GM12878 (cell line): ENCODE results near the gene SPINK13. TPM values are rescaled to one million over a fixed set of nuclear protein-coding genes. Genes with fewer than 3 reads are reported as not detected.

ENCODE experiments used
- ATAC-seq: fragments of 200-7000 bp; cut with Tn5 transposase; 3 replicates; pipeline ENCODE4 v1.9.1; 2020; ENCODE audit warnings: mild to moderate bottlenecking, moderate library complexity
- BruUV-seq: library from RNA; stranded (reverse); fragments of 400-500 nt; replicated peaks from 2 replicates; lab custom pipeline; 2021; lab: Mats Ljungman, UMichigan
- CTCF ChIA-PET: fragments of 300-600 bp; sonication (Branson Sonifier 250); formaldehyde crosslinking; extraction: SDS; loops from one replicate; lab custom pipeline; 2021; ENCODE audit warnings: inconsistent platforms; lab: Yijun Ruan, JAX
- POLR2A ChIA-PET: fragments of 350-600 bp; formaldehyde crosslinking; extraction: SDS; loops from one replicate; lab custom pipeline; 2021; ENCODE audit warnings: inconsistent platforms; lab: Charles Lee
- RAD21 ChIA-PET: fragments of 300-600 bp; sonication (Branson Sonifier 250); formaldehyde crosslinking; loops from one replicate; lab custom pipeline; 2023; ENCODE audit warnings: antibody characterized with exemption; ENCODE audit not compliant: unreplicated experiment; lab: Charles Lee
- SMC1A ChIA-PET: fragments of 300-600 bp; sonication (Branson Sonifier 250); formaldehyde crosslinking; loops from one replicate; lab custom pipeline; 2023; ENCODE audit not compliant: unreplicated experiment, uncharacterized antibody; lab: Charles Lee
- DNase-seq: peaks from one replicate; pipeline ENCODE4 v3.0.0-alpha.2; 2011; ENCODE audit warnings: low read depth, low spot score
- FAIRE-seq: peaks from 3 replicates; lab custom pipeline; 2011; peaks lifted over from hg19 to GRCh38; lab: Jason Lieb, UNC
- H2AFZ ChIP-seq: 2 replicates; pipeline ENCODE4 v1.6.0; 2011; ENCODE audit warnings: low read depth, low read length, control low read depth; ENCODE audit not compliant: control insufficient read depth
- H3K27ac ChIP-seq: 2 replicates; pipeline ENCODE4 v1.5.1; 2011; ENCODE audit warnings: control low read depth; ENCODE audit not compliant: control insufficient read depth, insufficient read depth
- H3K27me3 ChIP-seq, 2 experiments: replicated peaks in 1 of 2; 2 replicates each; pipeline versions ENCODE4 v1.6.0 to v1.6.1; 2011; ENCODE audit warnings: low read length in 1 of 2; ENCODE audit not compliant: control insufficient read depth in 2 of 2, insufficient read depth in 2 of 2
- H3K36me3 ChIP-seq, 2 experiments: 2 replicates each; pipeline ENCODE4 v1.5.1; 2011; ENCODE audit warnings: low read length in 1 of 2; ENCODE audit not compliant: control insufficient read depth in 2 of 2, insufficient read depth in 2 of 2
- H3K4me1 ChIP-seq: 2 replicates; pipeline ENCODE4 v1.6.1; 2011; ENCODE audit warnings: mild to moderate bottlenecking, low read length, moderate library complexity, mixed read lengths; ENCODE audit not compliant: control insufficient read depth, insufficient read depth
- H3K4me2 ChIP-seq: 2 replicates; pipeline ENCODE4 v1.6.0; 2011; ENCODE audit warnings: control low read depth; ENCODE audit not compliant: control insufficient read depth, insufficient read depth
- H3K4me3 ChIP-seq: fragments of 200-600 bp; sonication (generic); 2 replicates; pipeline ENCODE4 v1.5.1; 2016
- H3K79me2 ChIP-seq: 2 replicates; pipeline ENCODE4 v1.6.0; 2011; ENCODE audit warnings: low read length; ENCODE audit not compliant: control insufficient read depth, insufficient read depth
- H3K9ac ChIP-seq: 2 replicates; pipeline ENCODE4 v1.8.0; 2011; ENCODE audit warnings: low read length, control low read depth, mixed read lengths; ENCODE audit not compliant: control insufficient read depth, insufficient read depth
- H3K9me3 ChIP-seq: replicated peaks from 3 replicates; pipeline ENCODE4 v1.5.1; 2011; ENCODE audit warnings: mild to moderate bottlenecking, low read length; ENCODE audit not compliant: control insufficient read depth, insufficient read depth
- H4K20me1 ChIP-seq: 2 replicates; pipeline ENCODE4 v1.6.0; 2011; ENCODE audit not compliant: control insufficient read depth, insufficient read depth
- ATF2 ChIP-seq: IDR thresholded peaks from 2 replicates; pipeline ENCODE4 v1.6.1; 2012; ENCODE audit warnings: low read length, inconsistent platforms
- FOXK2 ChIP-seq: fragments of 450-650 bp; IDR thresholded peaks from 2 replicates; pipeline ENCODE4 v1.6.1; 2017; ENCODE audit warnings: mild to moderate bottlenecking, moderate library complexity
- IRF3 ChIP-seq: fragments of 450-650 bp; IDR thresholded peaks from 2 replicates; pipeline ENCODE4 v1.6.1; 2014; ENCODE audit warnings: mild to moderate bottlenecking
- MXI1 ChIP-seq: fragments of 150-350 bp; IDR thresholded peaks from 2 replicates; pipeline ENCODE4 v1.6.1; 2011; ENCODE audit warnings: low read depth, mild to moderate bottlenecking, inconsistent platforms, low read length, improper control_type of control experiment
- NRF1 ChIP-seq: conservative IDR thresholded peaks from 2 replicates; pipeline ENCODE4 v1.6.1; 2011; ENCODE audit warnings: mild to moderate bottlenecking, low read depth, low read length, improper control_type of control experiment
- RELA ChIP-seq: fragments of 450-650 bp; IDR thresholded peaks from 2 replicates; pipeline ENCODE4 v1.8.0; 2014; ENCODE audit warnings: borderline replicate concordance; ENCODE audit not compliant: partially characterized antibody
- REST ChIP-seq: IDR thresholded peaks from 2 replicates; pipeline ENCODE4 v1.6.1; 2012; ENCODE audit warnings: mild to moderate bottlenecking, low read depth, low read length
- SMAD1 ChIP-seq: fragments of 450-650 bp; IDR thresholded peaks from 2 replicates; pipeline ENCODE4 v1.6.1; 2018; ENCODE audit warnings: mild to moderate bottlenecking, low read depth; ENCODE audit not compliant: partially characterized antibody
- SUPT20H ChIP-seq: IDR thresholded peaks from 2 replicates; pipeline ENCODE4 v1.6.1; 2011; ENCODE audit warnings: low read depth, mild to moderate bottlenecking, low read length, moderate library complexity, borderline replicate concordance; ENCODE audit not compliant: control insufficient read depth
- TBL1XR1 ChIP-seq: IDR thresholded peaks from 2 replicates; pipeline ENCODE4 v1.6.1; 2012; ENCODE audit warnings: low read depth, low read length, improper control_type of control experiment
- YBX1 ChIP-seq: fragments of 450-650 bp; IDR thresholded peaks from 2 replicates; pipeline ENCODE4 v1.6.1; 2016; ENCODE audit warnings: antibody characterized with exemption
- ZBTB40 ChIP-seq: fragments of 450-650 bp; IDR thresholded peaks from 2 replicates; pipeline ENCODE4 v1.6.1; 2016; ENCODE audit warnings: mild to moderate bottlenecking, moderate library complexity, borderline replicate concordance
- WGBS: methylation state at CpG from one replicate; pipeline ENCODE4 v1.1.6; 2016; ENCODE audit warnings: low lambda C conversion rate; ENCODE audit not compliant: insufficient replicate concordance, insufficient coverage; ENCODE audit errors: missing lambda C conversion rate; 5-methylcytosine and 5-hydroxymethylcytosine counted together
- in situ Hi-C: fragments of 300-500 bp; cut with MboI; formaldehyde crosslinking; loops from 9 replicates; pipeline ENCODE4 v1.14.3; 2018; ENCODE audit warnings: mixed read lengths
- intact Hi-C: fragments of 100-400 bp; cut with micrococcal nuclease; formaldehyde crosslinking; loops from one replicate; pipeline ENCODE4 v1.14.2; 2022; ENCODE audit not compliant: unreplicated experiment
- polyA plus RNA-seq, 11 experiments: library from polyadenylated mRNA; depleted of rRNA in 4 of 11; unstranded in 6 of 11; stranded (reverse) in 5 of 11; fragments of >200 nt; fragmentation: Nextera tagmentation in 4 of 11; fragmentation: Illumina TruSeq in 1 of 11; extraction: Ambion mirVana in 4 of 11; extraction: Trizol in 1 of 11; gene quantifications; 1 replicate in 1 of 11; 2 replicates in 10 of 11; pipeline versions ENCODE4 v1.2.1 to v1.2.3, GENCODE V29; 2011 to 2016; ENCODE audit warnings: inconsistent platforms in 2 of 11, missing spikeins in 2 of 11, low read depth in 1 of 11
- total RNA-seq, 4 experiments: library from RNA; depleted of rRNA in 3 of 4; stranded (reverse); fragments of >200 nt in 3 of 4; fragmentation: Illumina TruSeq in 1 of 4; extraction: Trizol in 1 of 4; gene quantifications; 2 replicates each; pipeline versions ENCODE4 v1.2.1 to v1.2.3, GENCODE V29; 2013 to 2021

Gene SPINK13
- total and polyA plus RNA-seq, 10 of the 15 experiments (the other 5 are each of a cell fraction or from before 2014, with no cell fraction given) = 0.15 to 0.16 TPM; not detected in 8

GRCh38 chr5:148237785-148238417, 30.7 kb upstream of the SPINK13 start:
- H3K27ac ChIP-seq = no peak overlapping the region
- ChIA-PET SMC1A (no interaction called here), RAD21 (no interaction called here), CTCF (no interaction called here), POLR2A (no interaction called here)
- H3K79me2 ChIP-seq = no peaks in the 10 kb centered on the region
- H3K27me3 ChIP-seq = no peaks in the 10 kb centered on the region
- in situ Hi-C loops = no loop called here
- H3K4me3 ChIP-seq = no peak overlapping the region
- no TSS peak for BruUV-seq
- no peaks in the 10 kb centered on the region for H3K9me3 ChIP-seq
- no peak overlapping the region for H2AFZ ChIP-seq
- 18% methylated on average over 4 of the region's 4 CpGs for WGBS
- FAIRE-seq (no peak), DNase-seq (no peak), ATAC-seq (no peak)
- no peak overlapping the region for H3K9ac ChIP-seq
- no peaks in the 10 kb centered on the region for H4K20me1 ChIP-seq
- intact Hi-C loops = no loop called here
- H3K4me1 ChIP-seq = no peaks in the 10 kb centered on the region
- H3K36me3 ChIP-seq = no peaks in the 10 kb centered on the region
- H3K4me2 ChIP-seq = no peak overlapping the region
- TF ChIP-seq TBL1XR1 (no peak), ATF2 (no peak), FOXK2 (no peak), ZBTB40 (no peak), YBX1 (no peak), MXI1 (no peak), RELA (no peak), SMAD1 (no peak), NRF1 (no peak), IRF3 (no peak), SUPT20H (no peak), REST (no peak)
